HG03565 (cell line): ENCODE results near the gene HORMAD2.

Experiments
- ATAC-seq: cut with Tn5 transposase; IDR thresholded peaks from one replicate; pipeline ENCODE4 v1.9.1; 2021; ENCODE audit warnings: mild to moderate bottlenecking, moderate library complexity; ENCODE audit not compliant: unreplicated experiment

The HORMAD2 gene

GRCh38 chr22:30079952-30080533 lies at the start of gene HORMAD2:
TSS of gene HORMAD2 (plus strand) at chr22:30080464. CDS start at chr22:30093953, 13,489 bp downstream.
- ATAC-seq = no peak

DNA sequence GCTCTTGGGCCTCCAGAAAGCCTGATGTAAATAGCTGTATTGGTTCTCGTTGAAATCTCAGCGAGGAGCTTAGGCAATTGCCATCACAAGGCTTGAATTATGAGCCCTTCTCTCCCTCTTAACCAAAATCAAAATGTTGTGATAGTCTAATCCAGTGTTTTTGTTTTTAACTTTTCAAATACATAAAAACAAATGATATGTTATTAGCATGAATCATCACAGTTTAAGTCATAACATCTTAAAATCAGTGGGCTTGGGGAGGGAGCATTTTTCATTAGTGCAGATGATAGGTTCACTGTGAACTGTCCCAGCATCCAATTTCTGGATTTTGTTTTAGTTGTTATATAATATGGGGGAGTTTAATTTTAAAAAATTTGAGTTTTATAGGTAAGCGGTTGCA lies 48.9 kb upstream of the HORMAD2 start:
- ATAC-seq = no peak

GRCh38 chr22:30031764-30032455 lies 48.4 kb upstream of the HORMAD2 start:
- ATAC-seq = no peak

DNA sequence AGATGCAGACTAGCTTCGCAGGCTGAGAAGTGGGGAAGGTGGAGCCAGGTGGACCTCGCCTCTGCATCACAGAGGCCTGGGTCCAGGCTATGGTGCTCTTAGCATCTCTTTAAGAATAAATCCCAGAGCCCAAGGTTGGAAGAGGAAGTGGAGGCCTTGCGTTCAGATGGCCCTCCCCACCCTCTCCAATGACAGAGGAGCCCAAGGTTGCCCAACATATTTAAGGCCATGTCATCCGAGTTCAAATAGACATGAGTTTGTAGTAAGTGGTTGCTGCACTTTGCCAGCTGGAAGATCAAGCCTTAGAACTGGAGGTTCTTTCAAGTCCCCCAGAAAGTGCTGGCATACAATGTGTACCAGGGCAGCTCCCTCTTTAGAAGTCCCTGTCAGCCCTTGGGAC lies 47.1 kb upstream of the HORMAD2 start:
- ATAC-seq = no peak

DNA sequence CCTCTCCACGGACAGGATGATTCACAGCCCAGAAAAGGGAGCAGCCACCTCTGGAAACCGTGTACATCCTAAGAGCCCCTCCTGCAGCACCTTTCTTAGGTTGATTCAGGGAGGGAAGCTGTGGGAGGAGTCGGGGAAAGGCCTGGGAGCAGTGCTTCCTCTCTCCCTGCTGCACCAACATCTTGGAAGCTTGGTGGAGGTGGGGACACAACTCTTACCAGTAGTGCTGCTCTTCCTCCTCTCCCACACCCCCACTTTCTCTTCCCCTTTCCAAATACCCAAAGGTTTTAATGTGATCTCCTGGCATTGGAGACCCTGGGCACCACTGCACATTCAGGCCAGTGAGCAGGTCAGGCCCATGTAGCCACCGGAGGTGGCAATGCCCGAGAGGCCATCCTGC lies 46.4 kb upstream of the HORMAD2 start:
- no peak for ATAC-seq

GRCh38 chr22:30036656-30037055 lies 43.6 kb upstream of the HORMAD2 start:
- no peak for ATAC-seq

DNA sequence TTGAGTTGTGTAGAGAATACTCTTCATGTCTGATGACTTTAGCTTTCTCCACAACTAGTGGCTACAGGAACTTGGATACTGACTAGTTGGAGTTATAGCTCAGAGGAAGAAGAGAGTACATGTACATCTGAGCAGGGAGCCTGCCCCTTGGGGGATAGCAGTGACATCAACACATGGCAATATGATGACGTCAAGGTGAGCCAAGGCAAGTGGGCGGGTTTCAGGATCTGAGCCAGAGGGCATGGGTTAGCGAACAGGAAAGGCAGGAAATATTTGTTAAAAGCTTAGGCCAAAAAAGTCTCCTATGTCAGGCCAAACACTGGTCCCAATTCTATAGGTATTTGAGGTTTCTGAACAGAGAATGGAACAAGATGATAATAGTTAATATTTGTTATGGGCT lies 42.0 kb upstream of the HORMAD2 start:
- no peak for ATAC-seq

GRCh38 chr22:30040499-30041260 lies 39.6 kb upstream of the HORMAD2 start:
- ATAC-seq = no peak

GRCh38 chr22:30041475-30041874 lies 38.8 kb upstream of the HORMAD2 start:
- ATAC-seq = no peak

DNA sequence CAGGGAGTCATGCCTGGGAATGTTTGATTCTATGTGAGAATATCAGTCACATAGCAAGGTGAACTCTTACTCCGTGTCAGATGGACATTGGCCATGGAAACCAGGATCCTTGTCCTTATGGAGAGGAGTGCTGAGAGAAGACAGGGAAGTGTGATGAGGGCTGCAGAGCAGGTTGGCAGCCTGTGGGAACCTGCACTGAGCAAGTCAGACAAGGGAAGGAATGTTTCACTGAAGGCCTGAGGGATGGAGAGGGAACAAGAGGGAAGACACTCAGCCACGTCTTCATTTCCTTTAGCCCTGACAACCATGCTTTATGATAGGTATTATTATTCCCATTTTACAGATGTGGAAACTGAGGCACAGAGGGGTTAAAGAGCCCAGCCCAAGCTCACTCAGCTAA lies 38.4 kb upstream of the HORMAD2 start:
- ATAC-seq = no peak

DNA sequence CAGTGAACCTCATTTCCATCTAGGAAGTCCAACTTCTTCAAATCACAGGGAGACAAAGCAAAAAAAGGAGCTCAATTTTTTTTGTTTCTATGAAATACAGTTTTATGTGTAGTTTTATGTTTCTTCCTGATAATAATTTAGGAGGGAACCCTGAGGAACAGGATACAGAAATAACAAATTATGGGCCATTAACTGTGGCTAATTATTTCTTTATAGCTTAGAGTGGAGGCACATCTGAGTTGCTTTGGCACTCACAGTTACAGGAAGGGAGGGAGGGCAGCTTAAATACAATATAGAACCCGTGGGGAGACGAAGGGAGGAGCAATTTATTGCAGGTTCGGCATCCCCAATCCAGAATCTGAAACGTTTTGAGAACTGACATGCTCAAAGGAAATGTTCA lies 37.1 kb upstream of the HORMAD2 start:
- ATAC-seq = no peak

DNA sequence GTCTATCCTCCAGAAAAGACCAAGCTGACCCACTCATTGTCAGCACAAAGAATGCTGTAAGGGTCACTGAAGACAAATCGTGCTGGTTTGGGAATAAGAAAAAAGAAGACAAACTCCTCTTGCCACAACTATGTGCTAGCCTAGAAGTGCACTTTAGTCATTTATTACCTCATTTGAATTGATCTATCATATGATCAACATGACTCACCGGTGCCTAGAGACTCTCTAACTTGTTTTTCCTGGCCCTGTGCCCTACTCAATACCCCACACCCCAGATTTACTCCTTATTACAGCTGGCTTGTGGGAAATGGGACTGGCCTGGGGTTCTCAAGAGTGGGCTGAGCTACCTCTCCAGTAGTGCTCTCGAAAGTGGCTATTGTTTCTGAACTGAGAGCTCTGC lies 35.9 kb upstream of the HORMAD2 start:
- no peak for ATAC-seq

GRCh38 chr22:30044881-30045493 lies 35.3 kb upstream of the HORMAD2 start:
- no peak for ATAC-seq

DNA sequence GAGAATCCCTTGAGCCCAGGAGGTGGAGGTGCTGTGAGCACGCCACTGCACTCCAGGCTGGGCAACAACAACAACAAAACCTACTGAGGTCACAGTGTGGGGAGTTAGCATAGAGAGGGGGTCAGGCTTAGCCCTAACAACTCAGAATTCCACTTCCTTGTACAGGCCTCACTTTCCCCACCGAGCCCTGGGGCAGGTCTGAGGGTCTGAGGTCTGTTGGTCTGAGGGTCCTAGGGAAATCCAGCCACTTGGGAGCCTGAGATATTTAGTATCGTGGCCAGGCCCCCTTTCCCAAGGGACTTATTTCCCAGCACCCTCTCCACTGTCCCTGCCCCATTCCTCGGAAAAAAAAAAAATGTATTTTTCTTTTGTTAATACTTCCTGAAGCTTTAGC lies 34.8 kb upstream of the HORMAD2 start:
- no peak for ATAC-seq

GRCh38 chr22:30045901-30046715 lies 34.2 kb upstream of the HORMAD2 start:
- no peak for ATAC-seq

DNA sequence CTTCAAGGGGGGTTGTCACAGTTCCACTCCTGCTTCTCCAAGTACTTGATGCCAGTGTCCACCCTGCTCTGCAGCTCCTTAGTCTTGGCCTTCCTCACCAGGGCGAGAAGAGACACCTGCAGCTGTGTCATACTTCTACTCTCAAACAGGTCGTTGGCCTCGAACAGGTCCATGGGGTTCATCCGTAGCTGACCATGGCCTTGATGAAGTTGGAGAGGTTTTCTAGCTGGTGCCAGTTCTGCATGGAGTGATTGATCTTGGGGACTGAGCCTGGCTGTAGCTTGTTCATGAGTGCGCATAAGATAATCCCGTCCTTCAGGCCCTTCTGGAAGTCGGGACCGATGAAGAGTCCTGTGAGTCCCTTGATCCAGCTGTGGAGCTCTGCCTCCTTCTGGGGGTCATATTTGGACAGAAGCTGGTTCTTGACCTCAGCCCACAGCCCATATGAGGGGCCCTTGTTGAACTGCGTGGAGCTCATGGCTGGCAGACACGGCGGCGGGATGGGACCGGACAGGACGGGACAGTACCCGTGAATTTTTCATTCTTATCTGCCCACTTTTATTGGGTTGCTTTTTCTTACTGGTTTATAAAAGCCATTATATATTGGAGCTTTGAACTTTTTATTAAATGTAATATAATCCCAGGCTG lies 33.4 kb upstream of the HORMAD2 start:
- no peak for ATAC-seq

DNA sequence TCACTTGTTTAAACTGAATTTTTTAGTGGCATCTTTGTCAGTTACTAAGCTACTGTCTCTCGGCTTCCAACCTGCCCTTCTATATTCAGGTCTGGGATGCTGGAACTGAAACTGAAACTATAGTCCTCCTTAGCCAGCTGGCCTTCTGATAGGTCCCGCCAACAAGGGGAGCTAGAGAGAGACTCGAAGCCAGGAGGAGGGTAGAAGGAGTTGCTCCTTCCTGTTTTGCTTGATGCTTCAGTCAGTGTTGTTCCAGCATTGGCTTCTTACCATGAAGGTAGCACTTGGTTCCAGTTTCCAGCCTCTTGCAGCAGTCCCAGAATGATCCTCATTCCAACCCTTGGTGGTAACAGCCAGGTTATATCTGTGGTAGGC lies 32.9 kb upstream of the HORMAD2 start:
- ATAC-seq = no peak

DNA sequence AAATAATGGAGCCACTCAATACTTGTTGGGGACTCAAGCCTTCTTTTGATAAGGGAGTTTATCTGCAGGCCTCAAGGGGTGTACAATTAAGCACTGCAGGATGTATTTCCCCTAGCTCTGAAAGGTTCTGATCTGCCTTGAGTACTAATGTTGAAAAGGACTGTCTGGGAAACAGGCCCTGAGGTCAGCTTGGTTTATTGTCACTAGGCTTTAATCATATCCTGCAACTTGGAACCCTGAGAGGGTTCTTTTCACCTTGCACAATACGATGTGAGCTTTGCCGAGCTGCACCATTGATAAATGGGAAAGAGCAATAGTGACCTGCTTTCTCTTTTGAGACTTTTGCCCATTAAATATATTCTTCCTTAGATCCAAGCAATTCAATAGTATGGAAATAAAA lies 31.6 kb upstream of the HORMAD2 start:
- no peak for ATAC-seq

GRCh38 chr22:30054067-30054763 lies 26.0 kb upstream of the HORMAD2 start:
- ATAC-seq = no peak

DNA sequence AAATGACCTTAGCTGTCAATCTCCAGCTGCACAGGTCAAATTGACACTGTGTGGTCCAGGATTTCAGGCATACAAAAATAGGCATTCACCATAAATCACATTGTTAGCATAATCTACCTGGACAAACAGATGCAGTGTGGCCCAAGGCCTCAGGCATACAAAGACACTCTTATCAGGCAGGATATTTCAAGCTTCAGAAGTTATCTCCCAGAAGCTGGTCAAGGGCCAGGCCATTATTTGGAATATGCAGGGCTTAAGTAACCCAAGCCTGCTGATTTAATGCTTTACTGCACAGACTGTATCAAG lies 25.5 kb upstream of the HORMAD2 start:
- ATAC-seq = no peak
